AG04450 (cell line): ENCODE data around the gene TTLL11. TPM values are rescaled to one million over a fixed set of nuclear protein-coding genes. Genes with fewer than 3 reads are reported as not detected.

Experiments
- CTCF ChIA-PET: fragments of 300-600, 350-600 bp; formaldehyde crosslinking; extraction: SDS; loops from one replicate; lab custom pipeline; 2022; ENCODE audit warnings: antibody characterized with exemption, inconsistent platforms; lab: Charles Lee
- POLR2A ChIA-PET: fragments of 350-600 bp; formaldehyde crosslinking; extraction: SDS; loops from one replicate; lab custom pipeline; 2021; ENCODE audit warnings: antibody characterized with exemption, inconsistent platforms; lab: Yijun Ruan, JAX
- DNase-seq: peaks from one replicate; pipeline ENCODE4 v3.0.0-alpha.2; 2011; ENCODE audit warnings: low read depth, low spot score
- H3K27ac ChIP-seq: one replicate; pipeline ENCODE4 v1.5.1; 2012; ENCODE audit warnings: low read depth, low read length, control low read depth
- H3K27me3 ChIP-seq: one replicate; pipeline ENCODE4 v1.6.0; 2012; ENCODE audit warnings: low read length; ENCODE audit not compliant: control insufficient read depth, insufficient read depth
- H3K4me3 ChIP-seq: 2 replicates; pipeline ENCODE4 v1.5.1; 2011; ENCODE audit warnings: mild to moderate bottlenecking, low read depth, low read length, control low read depth
- H3K9me3 ChIP-seq: 2 replicates; pipeline ENCODE4 v1.5.1; 2012; ENCODE audit warnings: low read length; ENCODE audit not compliant: control insufficient read depth, insufficient read depth
- CTCF ChIP-seq: IDR thresholded peaks from 2 replicates; pipeline ENCODE4 v1.5.1; 2011; ENCODE audit warnings: low read depth, low read length, control low read depth, inconsistent platforms
- polyA plus RNA-seq: library from polyadenylated mRNA; depleted of rRNA; stranded (reverse); fragments of >200 nt; gene quantifications from 2 replicates; pipeline ENCODE4 v1.2.3, GENCODE V29; 2011

The TTLL11 gene
- polyA plus RNA-seq, 1 experiment = 4.6 TPM

GRCh38 chr9:122086873-122087272 is 6.2 kb downstream of the TTLL11 start:
- Histone ChIP-seq H3K27me3 (no peaks in the 10 kb centered on the region), H3K27ac (no peak overlapping the region), H3K4me3 (no peak overlapping the region), H3K9me3 (no peaks in the 10 kb centered on the region)
- POLR2A ChIA-PET = no interaction called here
- no peak for TF ChIP-seq CTCF
- CTCF ChIA-PET = interaction anchor here (4.2 kb wide), 1 partner anchor 12 kb away, joined by 32 read pairs; no protein-coding TSS in a partner anchor
- no peak for DNase-seq

- no peaks in the 10 kb centered on the region for H3K27me3 ChIP-seq
- ChIA-PET CTCF (no interaction called here), POLR2A (no interaction called here)
- H3K4me3 ChIP-seq = no peak overlapping the region
- no peak overlapping the region for H3K27ac ChIP-seq
- no peak for DNase-seq
- H3K9me3 ChIP-seq = no peaks in the 10 kb centered on the region
- TF ChIP-seq CTCF = no peak
Measured at GRCh38 chr9:122085260-122085659, 7.8 kb downstream of the TTLL11 start.

GRCh38 chr9:122084026-122084675 is 9.0 kb downstream of the TTLL11 start:
- no peak for DNase-seq
- H3K4me3 ChIP-seq = no peak overlapping the region
- H3K27me3 ChIP-seq = no peaks in the 10 kb centered on the region
- POLR2A ChIA-PET = no interaction called here
- no peak for TF ChIP-seq CTCF
- no peaks in the 10 kb centered on the region for H3K9me3 ChIP-seq
- no peak overlapping the region for H3K27ac ChIP-seq
- CTCF ChIA-PET = interaction anchor here (1.2 kb wide), 1 partner anchor 15 kb away, joined by 5 read pairs; no protein-coding TSS in a partner anchor

DNA sequence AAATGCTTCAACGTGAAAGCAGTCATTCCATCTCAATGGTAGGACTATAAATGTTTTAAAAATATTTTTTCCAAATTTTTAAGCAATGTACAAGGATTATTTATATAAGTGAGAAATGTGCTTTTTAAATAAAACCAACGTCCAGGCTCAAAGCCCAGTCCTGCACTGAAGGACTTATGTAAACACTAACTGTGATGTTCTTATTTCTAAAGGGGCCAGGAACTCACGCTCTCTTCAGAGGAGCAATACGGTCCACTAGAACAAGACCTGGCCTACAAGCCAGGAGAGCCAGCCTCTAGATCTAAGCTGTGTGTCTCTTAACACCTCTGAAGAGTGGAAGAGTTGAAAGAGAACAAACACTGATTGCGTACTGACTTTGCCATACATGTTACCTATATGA is 12.1 kb downstream of the TTLL11 start:
- TF ChIP-seq CTCF = no peak
- DNase-seq = peak; percentile 61
- ChIA-PET CTCF (interaction anchor here (4.3 kb wide), 1 partner anchor 18 kb away, joined by 17 read pairs; no protein-coding TSS in a partner anchor), POLR2A (interaction anchor here (0.7 kb wide), 1 partner anchor 606 kb away, joined by 3 read pairs; no protein-coding TSS in a partner anchor)
- H3K4me3 ChIP-seq = no peak overlapping the region
- H3K27me3 ChIP-seq = no peaks in the 10 kb centered on the region
- no peaks in the 10 kb centered on the region for H3K9me3 ChIP-seq
- no peak overlapping the region for H3K27ac ChIP-seq

- CTCF ChIA-PET = interaction anchor here (1.3 to 4.3 kb wide), 2 partner anchors 17 to 20 kb away, joined by 4 to 17 read pairs; no protein-coding TSS in a partner anchor
- POLR2A ChIA-PET = no interaction called here
- H3K27ac ChIP-seq = no peak overlapping the region
- TF ChIP-seq CTCF = no peak
- no peak overlapping the region for H3K4me3 ChIP-seq
- H3K9me3 ChIP-seq = no peaks in the 10 kb centered on the region
- no peak for DNase-seq
- H3K27me3 ChIP-seq = no peaks in the 10 kb centered on the region
Measured at GRCh38 chr9:122078557-122078956, 14.6 kb downstream of the TTLL11 start.
